ENCODE results near the gene LHFPL3. TPM values are rescaled to one million over a fixed set of nuclear protein-coding genes. Genes with fewer than 3 reads are reported as not detected.

LHFPL3 gene
- total RNA-seq, 1 experiment from 2014 or later: not detected

DNA sequence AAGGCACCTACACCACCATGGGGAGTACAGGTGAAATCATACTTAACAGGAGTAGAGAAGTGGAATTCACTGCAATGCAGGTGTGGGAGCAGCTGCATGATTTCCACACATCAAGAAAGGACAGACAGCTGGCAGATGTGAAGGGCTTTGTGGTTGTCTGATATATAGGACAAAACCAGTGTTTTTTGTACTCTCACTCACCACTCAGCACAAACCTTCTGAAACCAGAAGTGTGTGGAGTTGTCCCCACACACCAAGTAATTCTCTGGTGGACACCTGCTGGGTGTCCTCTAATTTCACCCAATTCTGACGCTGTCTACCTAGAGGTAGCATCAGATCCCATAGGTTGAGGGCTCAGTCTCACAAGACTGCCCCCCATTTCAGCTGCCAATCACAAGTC, 357.9 kb downstream of the LHFPL3 start:
- ChIA-PET POLR2A (no interaction called here), CTCF (no interaction called here), RAD21 (ENCODE audit: low non-redundant PET in 1 of 2, low total read pairs in 2 of 2, uncharacterized antibody in 2 of 2, unreplicated experiment in 2 of 2) (no interaction called here)
- intact Hi-C loops (cut with micrococcal nuclease): no loop called here
- H3K27ac ChIP-seq (ENCODE audit: low read depth, low read length): no peak overlapping the region
- TF ChIP-seq EGR1 (IDR thresholded peaks at IDR 0.05; ENCODE audit: low read depth) (no peak), EZH2phosphoT487 (IDR thresholded peaks at IDR 0.05; ENCODE audit: borderline replicate concordance) (no peak), REST (IDR thresholded peaks at IDR 0.05; ENCODE audit: low read depth) (no peak), MAX (IDR thresholded peaks at IDR 0.05) (no peak), SRF (IDR thresholded peaks at IDR 0.05; ENCODE audit: low read depth) (no peak), POLR2AphosphoS5 (IDR thresholded peaks at IDR 0.05; ENCODE audit: low read depth, low read length) (no peak), JUND (IDR thresholded peaks at IDR 0.05) (no peak), YY1 (IDR thresholded peaks at IDR 0.05; ENCODE audit: extremely low read depth, insufficient replicate concordance, low read depth, low read length) (no peak), RAD21 (IDR thresholded peaks at IDR 0.05; ENCODE audit: low read depth) (no peak), ZBTB33 (IDR thresholded peaks at IDR 0.05; ENCODE audit: extremely low read depth, insufficient replicate concordance, low read length) (no peak), CBX3 (IDR thresholded peaks at IDR 0.05; ENCODE audit: low read depth) (no peak), TCF7L2 (IDR thresholded peaks at IDR 0.05; ENCODE audit: borderline replicate concordance, extremely low read depth, insufficient read depth, insufficient read length) (no peak), CEBPB (IDR thresholded peaks at IDR 0.05; ENCODE audit: low read depth) (no peak), SP1 (IDR thresholded peaks at IDR 0.05; ENCODE audit: low read depth) (no peak), POLR2A (IDR thresholded peaks at IDR 0.05; ENCODE audit: borderline replicate concordance, extremely low read depth, insufficient read depth, insufficient read length) (no peak), FOSL1 (IDR thresholded peaks at IDR 0.05; ENCODE audit: low read depth) (no peak), EZH2 (IDR thresholded peaks at IDR 0.05) (no peak)
- TF ChIP-seq, protein P1, sequence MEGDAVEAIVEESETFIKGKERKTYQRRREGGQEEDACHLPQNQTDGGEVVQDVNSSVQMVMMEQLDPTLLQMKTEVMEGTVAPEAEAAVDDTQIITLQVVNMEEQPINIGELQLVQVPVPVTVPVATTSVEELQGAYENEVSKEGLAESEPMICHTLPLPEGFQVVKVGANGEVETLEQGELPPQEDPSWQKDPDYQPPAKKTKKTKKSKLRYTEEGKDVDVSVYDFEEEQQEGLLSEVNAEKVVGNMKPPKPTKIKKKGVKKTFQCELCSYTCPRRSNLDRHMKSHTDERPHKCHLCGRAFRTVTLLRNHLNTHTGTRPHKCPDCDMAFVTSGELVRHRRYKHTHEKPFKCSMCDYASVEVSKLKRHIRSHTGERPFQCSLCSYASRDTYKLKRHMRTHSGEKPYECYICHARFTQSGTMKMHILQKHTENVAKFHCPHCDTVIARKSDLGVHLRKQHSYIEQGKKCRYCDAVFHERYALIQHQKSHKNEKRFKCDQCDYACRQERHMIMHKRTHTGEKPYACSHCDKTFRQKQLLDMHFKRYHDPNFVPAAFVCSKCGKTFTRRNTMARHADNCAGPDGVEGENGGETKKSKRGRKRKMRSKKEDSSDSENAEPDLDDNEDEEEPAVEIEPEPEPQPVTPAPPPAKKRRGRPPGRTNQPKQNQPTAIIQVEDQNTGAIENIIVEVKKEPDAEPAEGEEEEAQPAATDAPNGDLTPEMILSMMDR (IDR thresholded peaks at IDR 0.05 in 2 of 3, conservative IDR thresholded peaks at IDR 0.05 in 1 of 3; ENCODE audit: borderline replicate concordance in 1 of 3, insufficient read depth in 1 of 3, low read depth in 2 of 3, low read length in 2 of 3): no peak
- H3K36me3 ChIP-seq (ENCODE audit: control insufficient read depth in 1 of 2, insufficient read depth in 2 of 2, low read length in 2 of 2): no peaks in the 10 kb centered on the region
- H3K79me2 ChIP-seq (ENCODE audit: insufficient read depth, low read length): no peaks in the 10 kb centered on the region
- peaks cover 15% of the 10 kb centered on the region; the same call in 1 of the 2 replicates for H3K27me3 ChIP-seq (ENCODE audit: insufficient read depth, low read length)
- H2AFZ ChIP-seq (ENCODE audit: low read depth, low read length, poor library complexity, severe bottlenecking): no peak overlapping the region
- no peak for ATAC-seq
- H3K4me2 ChIP-seq (ENCODE audit: low read length): no peak overlapping the region
- H3K4me3 ChIP-seq (replicated peaks in 1 of 2; ENCODE audit: low read depth in 1 of 2, low read length in 2 of 2): no peak overlapping the region
- H3K9me2 ChIP-seq (ENCODE audit: insufficient read depth): no peaks in the 10 kb centered on the region
- no peaks in the 10 kb centered on the region for H3K9me3 ChIP-seq (ENCODE audit: control insufficient read depth in 1 of 2, insufficient read depth in 1 of 2, low read depth in 1 of 2, low read length in 2 of 2)
- no peaks in the 10 kb centered on the region for H4K20me1 ChIP-seq (ENCODE audit: insufficient read depth)
- no TSS peak for BruUV-seq (replicated peaks)
- H3K9ac ChIP-seq (ENCODE audit: low read length): no peak overlapping the region
- no peaks in the 10 kb centered on the region for H3K4me1 ChIP-seq (ENCODE audit: control insufficient read depth in 1 of 2, insufficient read depth in 2 of 2, low read length in 2 of 2)
- DNase-seq (ENCODE audit: low read depth, low spot score): no peak
